ENCODE results near the gene C1QA. TPM values are rescaled to one million over a fixed set of nuclear protein-coding genes. Genes with fewer than 3 reads are reported as not detected.

C1QA gene
- total and polyA plus RNA-seq, 4 donors, result 65.3 to 396 (median 197) TPM

- Histone ChIP-seq H3K27ac (ENCODE audit: low read depth in 1 of 2, low read length in 2 of 2) (no peak overlapping the region), H3K27me3 (ENCODE audit: control insufficient read depth in 1 of 2, insufficient read depth in 2 of 2, low read length in 1 of 2) (no peaks in the 10 kb centered on the region), H3K4me3 (ENCODE audit: low read length in 2 of 2) (no peak overlapping the region), H3K4me1 (ENCODE audit: control insufficient read depth in 1 of 2, insufficient read depth in 2 of 2, low read length in 2 of 2) (no peaks in the 10 kb centered on the region), H3K36me3 (ENCODE audit: control insufficient read depth in 1 of 2, insufficient read depth in 2 of 2, low read length in 1 of 2) (no peaks in the 10 kb centered on the region), H3K9me3 (ENCODE audit: control insufficient read depth, low read length) (no peaks in the 10 kb centered on the region)
- intact Hi-C loops (cut with DNase I), result no loop called here
- ATAC-seq (ENCODE audit: low FRiP score) (no peak), DNase-seq (no peak)
- WGBS, 2 donors, result 24 to 30% methylated on average over 2 of the region's 2 CpGs
These were observed 6.5 kb upstream of the C1QA start for GRCh38 chr1:22629886-22630285.

GRCh38 chr1:22633697-22634463 lies 2.5 kb upstream of the C1QA start:
- ATAC-seq (ENCODE audit: low FRiP score) (no peak), DNase-seq (no peak)
- H3K4me1 ChIP-seq (ENCODE audit: control insufficient read depth in 1 of 2, insufficient read depth in 2 of 2, low read length in 2 of 2), result no peaks in the 10 kb centered on the region
- no peak overlapping the region for H3K27ac ChIP-seq (ENCODE audit: low read depth in 1 of 2, low read length in 2 of 2)
- 87 to 88% methylated on average over 10 of the region's 10 CpGs for WGBS, 2 donors
- no peaks in the 10 kb centered on the region for H3K36me3 ChIP-seq (ENCODE audit: control insufficient read depth in 1 of 2, insufficient read depth in 2 of 2, low read length in 1 of 2)
- no peaks in the 10 kb centered on the region for H3K9me3 ChIP-seq (ENCODE audit: control insufficient read depth, low read length)
- no peak overlapping the region for H3K4me3 ChIP-seq (ENCODE audit: low read length in 2 of 2)
- H3K27me3 ChIP-seq (ENCODE audit: control insufficient read depth in 1 of 2, insufficient read depth in 2 of 2, low read length in 1 of 2), result no peaks in the 10 kb centered on the region
- intact Hi-C loops (cut with DNase I), result no loop called here

GRCh38 chr1:22635436-22635835 lies 992 bp upstream of the C1QA start:
- Histone ChIP-seq H3K9me3 (ENCODE audit: control insufficient read depth, low read length) (no peaks in the 10 kb centered on the region), H3K27me3 (ENCODE audit: control insufficient read depth in 1 of 2, insufficient read depth in 2 of 2, low read length in 1 of 2) (no peaks in the 10 kb centered on the region), H3K27ac (ENCODE audit: low read depth in 1 of 2, low read length in 2 of 2) (no peak overlapping the region), H3K4me3 (ENCODE audit: low read length in 2 of 2) (no peak overlapping the region), H3K4me1 (ENCODE audit: control insufficient read depth in 1 of 2, insufficient read depth in 2 of 2, low read length in 2 of 2) (no peaks in the 10 kb centered on the region), H3K36me3 (ENCODE audit: control insufficient read depth in 1 of 2, insufficient read depth in 2 of 2, low read length in 1 of 2) (no peaks in the 10 kb centered on the region)
- ATAC-seq (ENCODE audit: low FRiP score), result peak; percentile 10
- DNase-seq, result no peak
- intact Hi-C loops (cut with DNase I), result no loop called here
- 61 to 73% methylated on average over 6 to 7 of the region's 7 CpGs for WGBS, 2 donors

GRCh38 chr1:22636927-22637326 lies 499 bp downstream of the C1QA start:
- H3K27me3 ChIP-seq (ENCODE audit: control insufficient read depth in 1 of 2, insufficient read depth in 2 of 2, low read length in 1 of 2), result no peaks in the 10 kb centered on the region
- no peak for DNase-seq
- H3K27ac ChIP-seq (ENCODE audit: low read depth in 1 of 2, low read length in 2 of 2), result no peak overlapping the region
- 86 to 94% methylated on average over 6 of the region's 6 CpGs for WGBS, 2 donors
- no peaks in the 10 kb centered on the region for H3K4me1 ChIP-seq (ENCODE audit: control insufficient read depth in 1 of 2, insufficient read depth in 2 of 2, low read length in 2 of 2)
- ATAC-seq (ENCODE audit: low FRiP score), result no peak
- no peak overlapping the region for H3K4me3 ChIP-seq (ENCODE audit: low read length in 2 of 2)
- H3K9me3 ChIP-seq (ENCODE audit: control insufficient read depth, low read length), result no peaks in the 10 kb centered on the region
- H3K36me3 ChIP-seq (ENCODE audit: control insufficient read depth in 1 of 2, insufficient read depth in 2 of 2, low read length in 1 of 2), result no peaks in the 10 kb centered on the region
- intact Hi-C loops (cut with DNase I), result no loop called here

- intact Hi-C loops (cut with DNase I), result no loop called here
- H3K4me1 ChIP-seq (ENCODE audit: control insufficient read depth in 1 of 2, insufficient read depth in 2 of 2, low read length in 2 of 2), result no peaks in the 10 kb centered on the region
- ATAC-seq (ENCODE audit: low FRiP score) (no peak), DNase-seq (no peak)
- H3K27ac ChIP-seq (ENCODE audit: low read depth in 1 of 2, low read length in 2 of 2), result no peak overlapping the region
- 64 to 69% methylated on average over 3 of the region's 3 CpGs for WGBS, 2 donors
- no peaks in the 10 kb centered on the region for H3K9me3 ChIP-seq (ENCODE audit: control insufficient read depth, low read length)
- no peaks in the 10 kb centered on the region for H3K36me3 ChIP-seq (ENCODE audit: control insufficient read depth in 1 of 2, insufficient read depth in 2 of 2, low read length in 1 of 2)
- no peaks in the 10 kb centered on the region for H3K27me3 ChIP-seq (ENCODE audit: control insufficient read depth in 1 of 2, insufficient read depth in 2 of 2, low read length in 1 of 2)
- no peak overlapping the region for H3K4me3 ChIP-seq (ENCODE audit: low read length in 2 of 2)
These were observed 1.5 kb downstream of the C1QA start for GRCh38 chr1:22637907-22638445.

- intact Hi-C loops (cut with DNase I), result no loop called here
- Histone ChIP-seq H3K27ac (ENCODE audit: low read depth in 1 of 2, low read length in 2 of 2) (no peak overlapping the region), H3K4me3 (ENCODE audit: low read length in 2 of 2) (no peak overlapping the region), H3K9me3 (ENCODE audit: control insufficient read depth, low read length) (no peaks in the 10 kb centered on the region), H3K36me3 (ENCODE audit: control insufficient read depth in 1 of 2, insufficient read depth in 2 of 2, low read length in 1 of 2) (no peaks in the 10 kb centered on the region), H3K27me3 (ENCODE audit: control insufficient read depth in 1 of 2, insufficient read depth in 2 of 2, low read length in 1 of 2) (no peaks in the 10 kb centered on the region), H3K4me1 (ENCODE audit: control insufficient read depth in 1 of 2, insufficient read depth in 2 of 2, low read length in 2 of 2) (no peaks in the 10 kb centered on the region)
- 81 to 82% methylated on average over 23 of the region's 23 CpGs for WGBS, 2 donors
- DNase-seq, result no peak
- ATAC-seq (ENCODE audit: low FRiP score), result no peak
These were observed 2.2 kb downstream of the C1QA start for GRCh38 chr1:22638476-22639234.

- Histone ChIP-seq H3K9me3 (ENCODE audit: control insufficient read depth, low read length) (no peaks in the 10 kb centered on the region), H3K4me1 (ENCODE audit: control insufficient read depth in 1 of 2, insufficient read depth in 2 of 2, low read length in 2 of 2) (no peaks in the 10 kb centered on the region), H3K4me3 (ENCODE audit: low read length in 2 of 2) (no peak overlapping the region), H3K27ac (ENCODE audit: low read depth in 1 of 2, low read length in 2 of 2) (no peak overlapping the region), H3K36me3 (ENCODE audit: control insufficient read depth in 1 of 2, insufficient read depth in 2 of 2, low read length in 1 of 2) (no peaks in the 10 kb centered on the region), H3K27me3 (ENCODE audit: control insufficient read depth in 1 of 2, insufficient read depth in 2 of 2, low read length in 1 of 2) (no peaks in the 10 kb centered on the region)
- DNase-seq (peak in 1 of 2 donors; percentile 70), ATAC-seq (ENCODE audit: low FRiP score) (no peak)
- intact Hi-C loops (cut with DNase I), result no loop called here
- 40 to 46% methylated on average over 7 to 8 of the region's 8 CpGs for WGBS, 2 donors
These were observed 2.9 kb downstream of the C1QA start for GRCh38 chr1:22639286-22639685.

- no peak for DNase-seq
- no peaks in the 10 kb centered on the region for H3K27me3 ChIP-seq (ENCODE audit: control insufficient read depth in 1 of 2, insufficient read depth in 2 of 2, low read length in 1 of 2)
- H3K27ac ChIP-seq (ENCODE audit: low read depth in 1 of 2, low read length in 2 of 2), result no peak overlapping the region
- H3K4me1 ChIP-seq (ENCODE audit: control insufficient read depth in 1 of 2, insufficient read depth in 2 of 2, low read length in 2 of 2), result no peaks in the 10 kb centered on the region
- H3K36me3 ChIP-seq (ENCODE audit: control insufficient read depth in 1 of 2, insufficient read depth in 2 of 2, low read length in 1 of 2), result no peaks in the 10 kb centered on the region
- 55 to 63% methylated on average over 8 of the region's 8 CpGs for whole genome bisulfite sequencing, 2 donors
- ATAC-seq (ENCODE audit: low FRiP score), result no peak
- no peak overlapping the region for H3K4me3 ChIP-seq (ENCODE audit: low read length in 2 of 2)
- no peaks in the 10 kb centered on the region for H3K9me3 ChIP-seq (ENCODE audit: control insufficient read depth, low read length)
- intact Hi-C loops (cut with DNase I), result loop anchor here (5.0 to 10.0 kb wide), 2 partner anchors 114 to 536 kb away; no protein-coding TSS in a partner anchor
These were observed 4.8 kb downstream of the C1QA start for GRCh38 chr1:22641247-22641646.

Data from aorta (tissue), 5 donors.